Erythroblast (primary cell): ENCODE measurements around the gene DAAM1.

ENCODE experiments used
- GATA1 ChIP-seq: IDR thresholded peaks from 2 replicates; pipeline ENCODE4 v1.6.1; 2011; ENCODE audit warnings: low read depth, mild to moderate bottlenecking, control low read depth, low read length, moderate library complexity
- POLR2A ChIP-seq: IDR thresholded peaks from 2 replicates; pipeline ENCODE4 v1.6.1; 2011; ENCODE audit warnings: mild to moderate bottlenecking, low read length

GRCh38 chr14:59311723-59312122 lies 123.3 kb downstream of the DAAM1 start:
- no peak for TF ChIP-seq POLR2A
- no peak for TF ChIP-seq GATA1
